Stimulated activated CD4-positive, alpha-beta T cell treated with anti-CD3 and anti-CD28 coated beads, Interleukin-15, amount 100 ng/mL, for 48 hours (primary cell): ENCODE results near the gene PEAR1.

ENCODE experiments used
- DNase-seq, 2 donors: peaks; one replicate each; pipeline ENCODE4 v3.0.0-alpha.2; 2020; ENCODE audit warnings: low read depth in 2 of 2

Gene PEAR1

DNA sequence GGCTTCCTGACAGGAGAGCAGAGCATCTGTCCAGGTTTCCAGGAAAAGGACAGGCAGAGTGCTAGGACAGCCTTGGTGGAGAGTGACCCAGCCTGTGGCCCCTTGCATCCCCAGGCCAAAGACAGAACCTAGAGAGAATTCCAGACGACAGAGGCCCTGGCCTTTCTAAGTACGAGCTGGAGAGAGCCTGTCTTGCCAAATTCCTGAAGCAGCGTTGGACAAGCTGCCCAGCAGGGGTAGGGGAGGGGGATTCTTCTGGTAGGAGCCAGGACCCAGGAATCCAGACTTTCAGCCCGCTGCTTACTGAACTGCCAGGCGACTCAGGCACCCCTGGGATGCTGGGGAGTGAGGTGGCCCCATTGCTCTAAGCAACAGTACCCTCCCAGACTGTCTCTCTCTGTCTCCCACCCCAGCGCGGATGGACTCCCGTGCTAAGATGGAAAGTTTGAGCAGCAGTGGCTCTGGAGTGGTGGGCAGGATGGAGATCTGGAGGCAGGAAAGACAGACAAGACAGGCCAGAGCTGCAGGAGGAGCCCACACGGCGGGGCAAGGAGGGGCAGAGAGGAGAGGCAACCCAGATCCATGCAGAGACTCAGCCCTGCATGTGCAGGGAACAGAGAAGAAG is 8.8 kb upstream of the PEAR1 start:
- DNase-seq, result no peak

- no peak for DNase-seq
These were observed 8.2 kb upstream of the PEAR1 start for GRCh38 chr1:156885314-156885713.

DNA sequence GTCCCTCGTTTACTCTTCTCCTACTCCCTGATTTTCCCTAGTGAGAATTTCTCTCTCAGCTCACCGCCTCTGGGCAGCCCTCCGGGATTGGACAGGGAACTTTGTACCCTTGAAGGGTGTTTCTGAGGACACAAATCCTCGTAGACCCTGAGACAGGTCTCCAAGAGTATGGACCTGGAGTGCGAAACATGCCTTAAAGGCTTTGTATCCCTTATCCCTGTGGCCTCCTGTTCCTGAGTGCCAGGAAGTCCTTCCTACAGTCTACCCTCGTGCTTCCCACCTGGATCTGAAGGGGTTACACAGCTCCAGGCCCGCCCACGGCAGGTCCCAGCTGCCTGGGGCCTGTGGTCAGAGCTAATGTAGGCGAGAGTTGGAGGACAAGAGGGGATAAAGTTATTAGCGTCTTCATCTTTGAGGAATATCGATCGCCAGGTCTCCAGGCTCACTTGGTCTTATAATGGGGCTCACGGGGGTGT is 7.6 kb upstream of the PEAR1 start:
- DNase-seq, result no peak

- no peak for DNase-seq
These were observed 6.8 kb upstream of the PEAR1 start for GRCh38 chr1:156886583-156887281.

GRCh38 chr1:156887317-156887716 is 6.2 kb upstream of the PEAR1 start:
- DNase-seq, result no peak

DNA sequence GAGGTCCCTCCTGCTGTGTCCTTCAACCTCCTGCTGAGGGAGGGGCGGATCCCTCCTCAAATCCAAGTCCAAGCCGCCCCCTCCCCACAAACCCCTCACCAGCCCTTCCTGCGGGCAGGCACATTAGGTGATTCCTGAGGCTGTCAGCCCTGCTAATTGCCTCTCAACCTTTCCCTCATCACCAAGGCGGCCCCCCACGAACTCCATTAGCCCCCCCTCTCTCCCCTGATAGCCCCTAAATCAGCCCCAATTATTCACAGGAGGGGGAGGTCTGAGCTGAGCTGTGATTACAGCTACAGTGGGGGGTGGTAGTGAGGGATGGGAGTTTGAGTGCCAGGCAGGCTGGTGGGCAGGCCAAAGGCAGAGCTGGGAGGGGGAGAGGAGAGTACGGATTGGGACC is 5.8 kb upstream of the PEAR1 start:
- no peak for DNase-seq

DNA sequence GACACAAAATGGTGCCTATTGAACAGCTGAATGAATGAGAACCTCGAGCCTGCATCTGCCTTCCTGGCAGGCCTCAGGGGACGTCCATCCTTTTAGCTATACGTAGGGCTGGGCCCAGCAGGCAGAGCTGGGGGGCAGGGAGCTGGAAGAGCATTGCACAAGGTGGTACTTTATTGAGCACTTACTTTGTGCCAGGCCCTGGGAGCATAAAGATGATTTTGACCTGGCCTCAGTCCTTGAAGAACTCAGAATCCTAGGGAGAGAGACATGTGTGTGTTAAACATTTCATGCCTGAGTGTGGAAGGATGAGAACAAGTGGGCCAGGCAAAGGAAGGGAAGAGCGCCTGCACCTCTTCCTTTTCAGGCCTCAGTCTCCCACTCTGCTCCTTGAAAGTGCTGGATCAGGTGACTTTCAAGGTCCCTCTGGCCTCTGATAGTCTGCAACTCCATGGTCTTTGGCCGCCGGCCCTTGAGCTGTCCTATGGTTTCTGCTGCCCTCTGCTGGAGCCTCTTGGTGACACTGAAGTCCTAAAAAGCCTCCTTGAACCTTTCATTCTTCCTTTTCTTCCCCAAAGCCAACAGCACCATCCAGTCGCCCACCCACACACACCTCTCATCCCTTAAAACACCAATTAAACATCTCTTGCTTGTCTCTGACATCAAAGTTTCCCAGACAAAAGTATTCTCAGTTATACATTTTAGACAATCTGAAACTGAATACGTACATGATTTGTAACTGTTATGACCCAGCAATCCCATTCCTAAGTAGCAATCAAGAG is 3.5 kb upstream of the PEAR1 start:
- peak; percentile 25 to 45 for DNase-seq

DNA sequence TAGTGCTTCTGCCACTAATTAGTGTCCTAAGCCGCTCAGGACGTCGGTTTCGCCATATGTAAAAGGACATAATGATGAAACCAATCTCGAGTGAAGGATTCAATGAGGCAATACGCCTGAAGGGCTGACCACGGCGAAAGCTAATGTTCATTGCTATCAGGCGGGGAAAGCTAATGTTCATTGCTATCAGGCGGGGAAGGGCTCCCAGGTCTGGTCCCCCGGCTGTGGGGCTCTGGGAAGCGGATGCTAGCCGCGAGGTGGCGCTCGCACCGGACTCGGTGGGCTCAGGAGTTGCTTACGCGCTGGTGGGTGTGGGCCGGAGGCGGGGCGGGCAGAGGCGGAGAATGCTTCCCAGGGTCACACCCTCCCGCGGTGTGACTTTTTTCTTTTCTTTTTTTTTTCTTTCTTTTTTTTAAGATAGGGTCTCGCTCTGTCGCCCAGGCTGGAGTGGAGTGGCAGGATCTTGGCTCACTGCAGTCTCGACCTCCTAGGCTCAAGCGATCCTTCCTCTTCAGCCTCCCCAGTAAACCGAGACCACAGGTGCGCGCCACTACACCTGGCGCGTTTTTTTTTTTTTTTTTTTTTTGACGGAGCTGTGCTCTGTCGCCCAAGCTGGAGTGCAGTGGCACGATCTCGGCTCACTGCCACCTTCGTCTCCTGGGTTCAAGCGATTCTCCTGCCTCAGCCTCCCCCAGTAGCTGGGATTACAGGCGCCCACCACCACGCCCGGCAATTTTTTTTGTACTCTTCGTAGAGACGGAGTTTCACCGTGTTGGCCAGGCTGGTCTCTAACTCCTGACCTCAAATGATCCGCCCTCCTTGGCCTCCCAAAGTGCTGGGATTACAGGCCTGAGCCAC is 1.1 kb upstream of the PEAR1 start:
- DNase-seq, result peak; percentile 75 to 89

DNA sequence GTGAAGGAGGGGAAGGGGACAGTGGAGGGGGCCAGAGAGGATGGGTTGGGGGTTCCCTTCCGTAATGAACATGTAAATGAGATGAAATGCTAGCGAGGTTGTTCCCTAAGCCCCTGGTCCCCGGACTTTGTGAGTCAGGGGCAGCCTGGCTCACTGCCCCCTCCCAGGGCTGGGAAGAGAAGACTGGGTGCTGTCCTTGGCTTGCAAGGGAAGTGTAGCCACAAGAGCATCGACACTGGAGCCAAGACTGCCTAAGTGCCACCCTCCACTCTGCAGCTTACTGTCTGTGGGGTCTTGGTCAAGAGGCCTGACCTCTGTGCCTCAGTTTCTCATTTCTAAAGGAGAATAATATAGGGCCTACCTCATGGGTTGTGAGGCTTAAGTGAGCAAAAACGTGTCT is 483 bp downstream of the PEAR1 start:
- no peak for DNase-seq

GRCh38 chr1:156894711-156895454 is 1.4 kb downstream of the PEAR1 start:
- no peak for DNase-seq

DNA sequence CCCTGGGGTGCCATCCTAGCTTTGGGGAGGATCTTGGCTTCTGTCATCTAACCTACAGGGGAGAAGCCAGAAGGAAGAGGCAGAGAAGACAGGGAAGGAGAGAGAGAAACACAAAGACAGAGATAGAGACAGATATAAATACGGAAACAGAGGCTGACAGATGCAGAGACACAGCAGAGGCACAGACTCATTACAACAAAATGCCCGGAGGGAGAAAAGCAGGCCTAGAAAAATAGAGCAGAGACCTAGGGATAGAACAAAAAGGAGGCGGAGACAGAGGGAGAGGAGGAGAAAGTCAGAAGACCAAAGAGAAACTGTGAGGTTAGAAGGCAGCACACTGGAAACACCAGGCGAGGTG is 1.9 kb downstream of the PEAR1 start:
- no peak for DNase-seq

DNA sequence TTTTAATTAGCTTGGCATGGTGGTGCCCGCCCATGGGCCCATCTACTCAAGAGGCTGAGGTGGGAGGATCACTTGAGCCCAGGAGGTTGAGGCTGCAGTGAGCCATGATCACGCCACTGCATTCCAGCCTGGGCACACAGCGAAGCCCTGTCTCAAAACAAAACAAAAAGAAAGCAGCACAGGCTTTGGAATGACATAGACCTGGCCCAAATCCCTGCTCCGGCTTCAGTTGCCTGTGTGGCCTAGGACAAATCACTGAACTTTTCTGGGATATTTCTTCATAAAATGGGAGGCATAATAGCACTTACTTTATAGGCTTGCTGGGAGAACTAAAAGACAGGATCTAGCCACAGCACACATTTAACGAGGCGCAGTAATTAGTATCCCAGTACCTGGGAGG is 2.4 kb downstream of the PEAR1 start:
- no peak for DNase-seq

DNA sequence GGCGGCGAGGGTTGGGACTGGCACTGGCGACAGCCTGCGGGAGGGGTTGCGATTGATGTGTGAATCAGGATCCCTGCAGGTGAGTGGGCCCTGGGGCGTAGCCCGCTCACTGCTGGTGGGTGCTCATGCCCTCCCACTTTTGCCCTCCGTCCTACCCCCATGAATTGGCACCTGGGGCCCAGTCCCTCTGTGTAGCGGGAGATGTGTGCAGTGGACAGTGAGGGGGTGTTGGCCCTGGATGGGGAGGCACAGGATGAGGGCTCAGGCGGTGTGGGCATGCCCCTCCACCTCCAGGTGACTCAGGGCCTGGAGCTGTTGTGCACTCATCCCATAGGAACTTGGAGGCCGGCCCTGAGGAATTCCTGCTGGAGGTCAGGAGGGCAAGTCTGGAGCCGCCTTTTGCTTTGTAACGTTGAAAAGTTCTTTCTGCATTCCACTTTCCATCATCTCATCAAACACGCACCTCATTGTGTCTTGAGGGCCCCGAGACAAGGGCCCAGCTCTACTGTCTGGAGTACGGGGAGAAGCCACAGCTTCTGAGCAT is 3.0 kb downstream of the PEAR1 start:
- DNase-seq, result no peak

- DNase-seq, result no peak
These were observed 3.7 kb downstream of the PEAR1 start for GRCh38 chr1:156897078-156897825.

GRCh38 chr1:156898161-156898566 is 4.6 kb downstream of the PEAR1 start:
- no peak for DNase-seq

DNA sequence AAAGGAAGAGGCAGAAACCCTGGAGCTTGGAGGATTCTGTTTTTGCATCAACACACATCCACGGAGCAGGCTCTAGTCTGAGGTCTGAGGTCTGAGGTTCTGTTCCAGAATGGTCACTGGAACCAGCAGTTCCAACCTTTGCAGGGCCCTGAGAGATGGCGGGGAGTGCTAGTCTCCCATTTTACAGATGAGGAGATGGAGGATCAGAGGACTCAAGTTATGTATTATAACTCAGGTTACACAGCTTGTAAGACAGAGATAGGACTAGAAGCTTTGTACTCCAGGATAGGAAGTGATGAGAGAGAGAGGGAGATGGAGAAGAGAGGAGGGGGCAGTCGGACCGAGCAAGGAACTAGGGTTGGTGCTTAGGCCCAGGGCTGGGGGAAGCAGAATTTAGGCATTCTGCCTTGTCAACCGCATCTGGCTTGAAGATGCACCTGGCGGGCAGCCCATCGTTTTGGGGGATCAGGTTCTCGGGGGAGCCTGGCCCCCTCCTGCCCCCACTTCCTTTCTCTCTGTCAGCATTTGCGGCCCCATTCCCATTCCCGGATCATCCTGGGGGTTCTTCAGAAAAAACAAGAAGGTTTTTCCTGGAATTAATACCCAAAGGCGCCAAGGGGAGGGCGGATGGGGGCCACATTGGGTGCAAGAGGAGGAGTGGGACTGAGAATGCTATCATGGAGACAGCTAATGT is 5.6 kb downstream of the PEAR1 start:
- DNase-seq, result no peak

- no peak for DNase-seq
These were observed 6.6 kb downstream of the PEAR1 start for GRCh38 chr1:156899956-156900718.

DNA sequence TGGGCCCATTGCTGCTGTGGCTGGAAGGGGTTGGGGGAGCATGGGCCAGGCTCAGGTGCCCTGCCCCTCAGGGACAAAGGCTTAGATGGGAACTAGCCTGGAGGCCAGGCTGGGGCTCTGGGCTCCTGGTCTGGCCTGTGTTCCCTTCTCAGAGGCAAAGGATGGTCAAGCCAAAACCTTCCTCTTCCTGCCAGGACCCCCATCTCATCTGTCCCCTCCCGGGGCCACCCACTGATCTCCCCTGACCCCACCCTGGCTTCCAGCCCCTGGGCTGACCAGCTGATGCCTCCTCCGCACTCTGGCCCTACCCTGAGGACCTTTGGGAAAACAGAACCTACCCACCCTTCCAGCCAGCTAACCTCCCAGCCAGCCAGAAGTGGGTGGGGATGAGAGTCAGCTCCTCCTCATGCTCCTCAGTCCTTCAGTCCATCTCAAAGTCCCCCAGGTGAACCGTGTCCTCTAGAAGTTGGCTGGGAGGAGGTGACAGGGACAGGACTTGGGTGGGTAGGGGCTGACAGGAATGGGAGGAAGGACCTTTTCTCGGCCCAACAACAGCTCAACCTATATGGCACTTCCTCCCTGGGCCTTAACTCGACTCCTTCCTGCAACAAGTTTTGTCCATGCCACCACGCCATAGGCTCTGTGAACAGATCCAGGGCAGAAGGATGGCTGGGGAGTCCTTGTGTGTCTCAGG is 7.5 kb downstream of the PEAR1 start:
- no peak for DNase-seq
